ENCODE results near the gene COL26A1.

DNA sequence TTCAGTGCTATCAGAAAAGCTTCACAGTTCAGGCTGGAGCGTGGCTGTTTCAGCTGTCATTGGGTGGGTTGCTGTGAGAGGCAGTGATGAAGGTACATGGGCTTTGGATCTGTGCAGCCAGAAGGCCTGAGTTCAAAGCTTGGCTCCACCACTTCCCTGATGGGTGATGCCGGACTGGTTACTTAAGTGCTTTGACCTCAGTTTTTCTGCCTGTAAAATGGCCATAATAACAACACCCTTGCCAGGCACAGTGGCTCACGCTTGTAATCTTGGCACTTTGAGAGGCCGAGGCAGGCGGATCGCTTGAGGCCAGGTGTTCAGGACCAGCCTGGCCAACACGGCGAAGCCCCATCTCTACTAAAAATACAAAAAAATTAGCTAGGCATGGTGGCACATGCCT is 30.6 kb upstream of the COL26A1 start:
- TF ChIP-seq EZH2 (IDR thresholded peaks at IDR 0.05; ENCODE audit: borderline replicate concordance, insufficient read depth, low read length, poor library complexity, severe bottlenecking) (no peak), POLR2AphosphoS5 (IDR thresholded peaks at IDR 0.05) (no peak), SMC3 (conservative IDR thresholded peaks at IDR 0.05; ENCODE audit: poor library complexity) (no peak), TAF1 (IDR thresholded peaks at IDR 0.05; ENCODE audit: low read depth) (no peak), EP300 (conservative IDR thresholded peaks at IDR 0.05; ENCODE audit: poor library complexity, severe bottlenecking) (no peak)
- TF ChIP-seq, protein P1, sequence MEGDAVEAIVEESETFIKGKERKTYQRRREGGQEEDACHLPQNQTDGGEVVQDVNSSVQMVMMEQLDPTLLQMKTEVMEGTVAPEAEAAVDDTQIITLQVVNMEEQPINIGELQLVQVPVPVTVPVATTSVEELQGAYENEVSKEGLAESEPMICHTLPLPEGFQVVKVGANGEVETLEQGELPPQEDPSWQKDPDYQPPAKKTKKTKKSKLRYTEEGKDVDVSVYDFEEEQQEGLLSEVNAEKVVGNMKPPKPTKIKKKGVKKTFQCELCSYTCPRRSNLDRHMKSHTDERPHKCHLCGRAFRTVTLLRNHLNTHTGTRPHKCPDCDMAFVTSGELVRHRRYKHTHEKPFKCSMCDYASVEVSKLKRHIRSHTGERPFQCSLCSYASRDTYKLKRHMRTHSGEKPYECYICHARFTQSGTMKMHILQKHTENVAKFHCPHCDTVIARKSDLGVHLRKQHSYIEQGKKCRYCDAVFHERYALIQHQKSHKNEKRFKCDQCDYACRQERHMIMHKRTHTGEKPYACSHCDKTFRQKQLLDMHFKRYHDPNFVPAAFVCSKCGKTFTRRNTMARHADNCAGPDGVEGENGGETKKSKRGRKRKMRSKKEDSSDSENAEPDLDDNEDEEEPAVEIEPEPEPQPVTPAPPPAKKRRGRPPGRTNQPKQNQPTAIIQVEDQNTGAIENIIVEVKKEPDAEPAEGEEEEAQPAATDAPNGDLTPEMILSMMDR (IDR thresholded peaks at IDR 0.05; ENCODE audit: poor library complexity, severe bottlenecking): no peak

Data from neural cell (in vitro differentiated cells).